WERI-Rb-1 (cell line): ENCODE results near the gene TMEM245.
"Not testable (repeated sequence)": the region's sequence is repeated elsewhere in the genome, so short reads cannot be mapped to it uniquely, and the experiment has no call there.

Source experiments
- DNase-seq: peaks from one replicate; pipeline ENCODE4 v3.0.0-alpha.2; 2020
- H3K27ac ChIP-seq: fragments of 250-450 bp; sonication (Bioruptor Pico); 2 replicates; pipeline ENCODE4 v1.5.1; 2020; ENCODE audit warnings: mild to moderate bottlenecking, moderate library complexity
- H3K27me3 ChIP-seq: fragments of 250-450 bp; sonication (Bioruptor Pico); 2 replicates; pipeline ENCODE4 v1.5.1; 2021; ENCODE audit warnings: mild to moderate bottlenecking, low read depth, moderate library complexity; ENCODE audit not compliant: insufficient read depth, severe bottlenecking
- H3K36me3 ChIP-seq: fragments of 250-450 bp; sonication (Bioruptor Pico); 2 replicates; pipeline ENCODE4 v1.5.1; 2020; ENCODE audit warnings: mild to moderate bottlenecking, moderate library complexity
- H3K4me3 ChIP-seq: 2 replicates; pipeline ENCODE4 v1.5.1; 2011; ENCODE audit warnings: low read depth, mild to moderate bottlenecking, control low read depth, low read length
- H3K9me3 ChIP-seq: fragments of 250-450 bp; sonication (Bioruptor Pico); 2 replicates; pipeline ENCODE4 v1.5.1; 2021; ENCODE audit warnings: mild to moderate bottlenecking, moderate library complexity; ENCODE audit not compliant: severe bottlenecking
- CTCF ChIP-seq: IDR thresholded peaks from 2 replicates; pipeline ENCODE4 v1.5.1; 2011; ENCODE audit warnings: low read depth, mild to moderate bottlenecking, control low read depth, inconsistent platforms, low read length

TMEM245 gene

GRCh38 chr9:109132567-109133021, 12.8 kb upstream of the TMEM245 start:
- Histone ChIP-seq H3K9me3 (no peaks in the 10 kb centered on the region), H3K4me3 (no peak overlapping the region), H3K36me3 (no peaks in the 10 kb centered on the region), H3K27me3 (no peaks in the 10 kb centered on the region), H3K27ac (no peak overlapping the region)
- no peak for TF ChIP-seq CTCF
- no peak for DNase-seq

GRCh38 chr9:109129470-109130197, 9.9 kb upstream of the TMEM245 start:
- no peak for DNase-seq
- Histone ChIP-seq H3K4me3 (no peak overlapping the region), H3K36me3 (no peaks in the 10 kb centered on the region), H3K9me3 (no peaks in the 10 kb centered on the region), H3K27me3 (no peaks in the 10 kb centered on the region), H3K27ac (no peak overlapping the region)
- no peak for TF ChIP-seq CTCF

- not testable (repeated sequence) for DNase-seq
Measured at GRCh38 chr9:109126671-109127070, 6.9 kb upstream of the TMEM245 start.

GRCh38 chr9:109124121-109124520, 4.4 kb upstream of the TMEM245 start:
- Histone ChIP-seq H3K27ac (no peak overlapping the region), H3K9me3 (no peaks in the 10 kb centered on the region), H3K36me3 (no peaks in the 10 kb centered on the region), H3K27me3 (no peaks in the 10 kb centered on the region), H3K4me3 (no peak overlapping the region)
- TF ChIP-seq CTCF, result no peak
- DNase-seq, result no peak

More at GRCh38 chr9:109126671-109127070, 6.9 kb upstream of the TMEM245 start:
- not testable (repeated sequence) for H3K27me3 ChIP-seq, H3K36me3 ChIP-seq, H3K4me3 ChIP-seq, H3K27ac ChIP-seq, H3K9me3 ChIP-seq

GRCh38 chr9:109122726-109123621, 3.2 kb upstream of the TMEM245 start:
- no peak overlapping the region for H3K4me3 ChIP-seq
- H3K27ac ChIP-seq, result no peak overlapping the region

More at GRCh38 chr9:109122726-109123621, 3.2 kb upstream of the TMEM245 start:
- H3K36me3 ChIP-seq, result peaks cover 3% of the 10 kb centered on the region
- no peaks in the 10 kb centered on the region for H3K9me3 ChIP-seq
- no peak for TF ChIP-seq CTCF
- H3K27me3 ChIP-seq, result no peaks in the 10 kb centered on the region
- no peak for DNase-seq
